GM19467 (cell line): Measurements from ENCODE around the gene USP51.
A peak's percentile ranks its signal among the peaks of the same experiment; 100 is the strongest.
"Not testable (repeated sequence)": the region's sequence is repeated elsewhere in the genome, so short reads cannot be mapped to it uniquely, and the experiment has no call there.

Source experiments
- ATAC-seq: cut with Tn5 transposase; IDR thresholded peaks from one replicate; pipeline ENCODE4 v1.9.1; 2021; ENCODE audit warnings: mild to moderate bottlenecking, moderate library complexity; ENCODE audit not compliant: unreplicated experiment

Gene USP51

GRCh38 chrX:55489314-55490009 is at the start of gene USP51:
USP51 (minus strand) TSS chrX:55489848; CDS start chrX:55488939, 909 bp downstream.
- peak; percentile 33 for ATAC-seq

- no peak for ATAC-seq
Observed at GRCh38 chrX:55524487-55524886, 34.8 kb upstream of the USP51 start.

GRCh38 chrX:55523356-55523755 is 33.7 kb upstream of the USP51 start:
- no peak for ATAC-seq

GRCh38 chrX:55522596-55523276 is 33.1 kb upstream of the USP51 start:
- ATAC-seq = no peak

GRCh38 chrX:55521687-55522086 is 32.0 kb upstream of the USP51 start:
- ATAC-seq = no peak

GRCh38 chrX:55516794-55517481 is 27.3 kb upstream of the USP51 start:
- ATAC-seq = not testable (repeated sequence)

- ATAC-seq = not testable (repeated sequence)
Observed at GRCh38 chrX:55513045-55513737, 23.5 kb upstream of the USP51 start.

GRCh38 chrX:55508410-55509152 is 18.9 kb upstream of the USP51 start:
- not testable (repeated sequence) for ATAC-seq

- ATAC-seq = not testable (repeated sequence)
Observed at GRCh38 chrX:55507699-55508098, 18.1 kb upstream of the USP51 start.

GRCh38 chrX:55507010-55507409 is 17.4 kb upstream of the USP51 start:
- ATAC-seq = not testable (repeated sequence)

GRCh38 chrX:55490974-55491373 is 1.3 kb upstream of the USP51 start:
- ATAC-seq = no peak

- no peak for ATAC-seq
Observed at GRCh38 chrX:55490121-55490520, 473 bp upstream of the USP51 start.

- ATAC-seq = peak; percentile 43
Observed at GRCh38 chrX:55488593-55489313, 895 bp downstream of the USP51 start.

- ATAC-seq = peak; percentile 10
Observed at GRCh38 chrX:55488006-55488592, 1.5 kb downstream of the USP51 start.

GRCh38 chrX:55487143-55487542 is 2.5 kb downstream of the USP51 start:
- no peak for ATAC-seq

- ATAC-seq = no peak
Observed at GRCh38 chrX:55486736-55487135, 2.9 kb downstream of the USP51 start.

- no peak for ATAC-seq
Observed at GRCh38 chrX:55484948-55485347, 4.7 kb downstream of the USP51 start.

GRCh38 chrX:55480390-55481062 is 9.1 kb downstream of the USP51 start:
- no peak for ATAC-seq

- not testable (repeated sequence) for ATAC-seq
Observed at GRCh38 chrX:55479956-55480355, 9.7 kb downstream of the USP51 start.
